Lung (tissue), 12 donors: ENCODE measurements around the gene INPP1. TPM values are rescaled to one million over a fixed set of nuclear protein-coding genes. Genes with fewer than 3 reads are reported as not detected.

Experiments
- ATAC-seq: fragments of 200-7000 bp; cut with Tn5 transposase; one replicate; pipeline ENCODE4 v1.9.1; 2020; ENCODE audit warnings: moderate number of reproducible peaks; ENCODE audit not compliant: insufficient read depth, low FRiP score
- DNase-seq, 3 donors: peaks; one replicate each; pipeline ENCODE4 v3.0.0-alpha.2; 2013 to 2017
- H3K27ac ChIP-seq, 2 donors: one replicate each; pipeline ENCODE4 v1.5.1; 2013; ENCODE audit warnings: mild to moderate bottlenecking in 2 of 2, moderate library complexity in 2 of 2, control low read depth in 1 of 2, inconsistent platforms in 1 of 2, low read depth in 1 of 2, low read length in 1 of 2
- H3K27me3 ChIP-seq, 3 donors: one replicate each; pipeline ENCODE4 v1.5.1; 2013; ENCODE audit warnings: low read length in 2 of 3; ENCODE audit not compliant: control insufficient read depth in 3 of 3, insufficient read depth in 3 of 3
- H3K36me3 ChIP-seq, 4 donors: one replicate each; pipeline ENCODE4 v1.5.1; 2013; ENCODE audit warnings: low read length in 4 of 4, mild to moderate bottlenecking in 1 of 4, moderate library complexity in 1 of 4; ENCODE audit not compliant: control insufficient read depth in 4 of 4, insufficient read depth in 4 of 4
- H3K4me1 ChIP-seq, 5 donors: one replicate each; pipeline ENCODE4 v1.5.1; 2013; ENCODE audit warnings: low read length in 5 of 5, mild to moderate bottlenecking in 2 of 5, moderate library complexity in 1 of 5; ENCODE audit not compliant: control insufficient read depth in 5 of 5, insufficient read depth in 5 of 5
- H3K4me3 ChIP-seq: one replicate; pipeline ENCODE4 v1.5.1; 2013; ENCODE audit warnings: mild to moderate bottlenecking, control low read depth, moderate library complexity
- H3K9ac ChIP-seq, 2 donors: one replicate each; pipeline ENCODE4 v1.5.1; 2013; ENCODE audit warnings: low read length in 2 of 2, control low read depth in 1 of 2; ENCODE audit not compliant: insufficient read depth in 1 of 2
- H3K9me3 ChIP-seq, 4 donors: one replicate each; pipeline ENCODE4 v1.5.1; 2013; ENCODE audit warnings: low read length in 3 of 4, mild to moderate bottlenecking in 1 of 4, moderate library complexity in 1 of 4; ENCODE audit not compliant: control insufficient read depth in 4 of 4, insufficient read depth in 3 of 4
- CTCF ChIP-seq: IDR thresholded peaks from 2 replicates; pipeline ENCODE4 v1.5.1; 2012; ENCODE audit warnings: mild to moderate bottlenecking; ENCODE audit errors: control extremely low read depth, extremely low read depth
- WGBS, 2 donors: extraction: QIAGEN DNeasy Blood & Tissue Kit; methylation state at CpG; one replicate each; pipeline ENCODE4 v1.1.7; 2013; 5-methylcytosine and 5-hydroxymethylcytosine counted together
- polyA plus RNA-seq, 2 donors: library from polyadenylated mRNA; stranded (reverse); fragments of 200-250 nt; gene quantifications; one replicate each; pipeline ENCODE4 v1.2.1, GENCODE V29; 2013
- total RNA-seq, 2 donors: library from RNA; depleted of rRNA in 1 of 2; stranded (reverse); fragments of >200 nt in 1 of 2; gene quantifications; one replicate each; pipeline ENCODE4 v1.2.1, GENCODE V29; 2014 to 2021
- donor health status: control.
- donor health status: control.
- donor health status: Bipolar disorder and iron deficiency.
- donor health status: healthy.
- donor health status: DM: yes; HTN: yes; CAD: no.

The INPP1 gene
- total and polyA plus RNA-seq, 4 donors, result 15.7 to 26.7 (median 18.5) TPM

- ATAC-seq (no peak), DNase-seq (peak in 1 of 3 donors; percentile 19)
- no peaks in the 10 kb centered on the region for H3K36me3 ChIP-seq
- TF ChIP-seq CTCF, result no peak
- H3K9me3 ChIP-seq, result no peaks in the 10 kb centered on the region
- H3K4me1 ChIP-seq, result peaks cover 5 to 20% (median 8%) of the 10 kb centered on the region in 5 donors
- peak overlapping the region in 1 of 2 donors; percentile 87 for H3K9ac ChIP-seq
- H3K27ac ChIP-seq, result peak overlapping the region in 1 of 2 donors; percentile 6
- no peak overlapping the region for H3K4me3 ChIP-seq
- 46 to 74% methylated on average over 4 of the region's 4 CpGs for WGBS, 2 donors
- no peaks in the 10 kb centered on the region for H3K27me3 ChIP-seq
Observed at GRCh38 chr2:190318514-190318913, 24.9 kb upstream of the INPP1 start.

GRCh38 chr2:190318931-190319554 lies 24.3 kb upstream of the INPP1 start:
- no peaks in the 10 kb centered on the region for H3K9me3 ChIP-seq
- no peak for DNase-seq
- H3K27ac ChIP-seq, result peak overlapping the region; percentile 85 to 97
- WGBS, 2 donors, result 4% methylated on average over 12 of the region's 12 CpGs
- no peaks in the 10 kb centered on the region for H3K36me3 ChIP-seq
- no peaks in the 10 kb centered on the region for H3K27me3 ChIP-seq
- H3K4me1 ChIP-seq, result peaks cover 5 to 20% (median 8%) of the 10 kb centered on the region in 5 donors
- TF ChIP-seq CTCF, result no peak
- peak overlapping the region; percentile 73 for H3K4me3 ChIP-seq
- peak overlapping the region; percentile 75 to 87 for H3K9ac ChIP-seq
- peak; percentile 12 for ATAC-seq

- Histone ChIP-seq H3K9me3 (no peaks in the 10 kb centered on the region), H3K4me3 (peak within 1 kb of the TSS; percentile 73), H3K4me1 (peaks cover 5 to 20% (median 8%) of the 10 kb centered on the region in 5 donors), H3K9ac (peak within 1 kb of the TSS; percentile 75 to 87), H3K27me3 (no peaks in the 10 kb centered on the region), H3K36me3 (no peaks in the 10 kb centered on the region), H3K27ac (peak within 1 kb of the TSS; percentile 85 to 97)
- DNase-seq (peak; percentile 99 to 100 (median 99)), ATAC-seq (peak; percentile 98)
- WGBS, 2 donors, result 1% methylated on average over 48 to 50 of the region's 50 CpGs
- peak; percentile 15 for TF ChIP-seq CTCF
Observed at GRCh38 chr2:190319555-190320498, 23.6 kb upstream of the INPP1 start, which contains the start of gene HIBCH. HIBCH (minus strand) TSS chr2:190319826; CDS start chr2:190319750, 76 bp downstream.
